GM12878 (cell line): ENCODE data around the gene RRP36. TPM values are rescaled to one million over a fixed set of nuclear protein-coding genes. Genes with fewer than 3 reads are reported as not detected.

Experiments
- ATAC-seq: fragments of 200-7000 bp; cut with Tn5 transposase; 3 replicates; pipeline ENCODE4 v1.9.1; 2020; ENCODE audit warnings: mild to moderate bottlenecking, moderate library complexity
- BruUV-seq: library from RNA; stranded (reverse); fragments of 400-500 nt; replicated peaks from 2 replicates; lab custom pipeline; 2021; lab: Mats Ljungman, UMichigan
- CTCF ChIA-PET: fragments of 300-600 bp; sonication (Branson Sonifier 250); formaldehyde crosslinking; extraction: SDS; loops from one replicate; lab custom pipeline; 2021; ENCODE audit warnings: inconsistent platforms; lab: Yijun Ruan, JAX
- POLR2A ChIA-PET: fragments of 350-600 bp; formaldehyde crosslinking; extraction: SDS; loops from one replicate; lab custom pipeline; 2021; ENCODE audit warnings: inconsistent platforms; lab: Charles Lee
- RAD21 ChIA-PET: fragments of 300-600 bp; sonication (Branson Sonifier 250); formaldehyde crosslinking; loops from one replicate; lab custom pipeline; 2023; ENCODE audit warnings: antibody characterized with exemption; ENCODE audit not compliant: unreplicated experiment; lab: Charles Lee
- SMC1A ChIA-PET: fragments of 300-600 bp; sonication (Branson Sonifier 250); formaldehyde crosslinking; loops from one replicate; lab custom pipeline; 2023; ENCODE audit not compliant: unreplicated experiment, uncharacterized antibody; lab: Charles Lee
- DNase-seq: peaks from one replicate; pipeline ENCODE4 v3.0.0-alpha.2; 2011; ENCODE audit warnings: low read depth, low spot score
- FAIRE-seq: peaks from 3 replicates; lab custom pipeline; 2011; peaks lifted over from hg19 to GRCh38; lab: Jason Lieb, UNC
- H2AFZ ChIP-seq: 2 replicates; pipeline ENCODE4 v1.6.0; 2011; ENCODE audit warnings: low read depth, low read length, control low read depth; ENCODE audit not compliant: control insufficient read depth
- H3K27ac ChIP-seq: 2 replicates; pipeline ENCODE4 v1.5.1; 2011; ENCODE audit warnings: control low read depth; ENCODE audit not compliant: control insufficient read depth, insufficient read depth
- H3K27me3 ChIP-seq, 2 experiments: replicated peaks in 1 of 2; 2 replicates each; pipeline versions ENCODE4 v1.6.0 to v1.6.1; 2011; ENCODE audit warnings: low read length in 1 of 2; ENCODE audit not compliant: control insufficient read depth in 2 of 2, insufficient read depth in 2 of 2
- H3K36me3 ChIP-seq, 2 experiments: 2 replicates each; pipeline ENCODE4 v1.5.1; 2011; ENCODE audit warnings: low read length in 1 of 2; ENCODE audit not compliant: control insufficient read depth in 2 of 2, insufficient read depth in 2 of 2
- H3K4me1 ChIP-seq: 2 replicates; pipeline ENCODE4 v1.6.1; 2011; ENCODE audit warnings: mild to moderate bottlenecking, low read length, moderate library complexity, mixed read lengths; ENCODE audit not compliant: control insufficient read depth, insufficient read depth
- H3K4me2 ChIP-seq: 2 replicates; pipeline ENCODE4 v1.6.0; 2011; ENCODE audit warnings: control low read depth; ENCODE audit not compliant: control insufficient read depth, insufficient read depth
- H3K4me3 ChIP-seq: fragments of 200-600 bp; sonication (generic); 2 replicates; pipeline ENCODE4 v1.5.1; 2016
- H3K79me2 ChIP-seq: 2 replicates; pipeline ENCODE4 v1.6.0; 2011; ENCODE audit warnings: low read length; ENCODE audit not compliant: control insufficient read depth, insufficient read depth
- H3K9ac ChIP-seq: 2 replicates; pipeline ENCODE4 v1.8.0; 2011; ENCODE audit warnings: low read length, control low read depth, mixed read lengths; ENCODE audit not compliant: control insufficient read depth, insufficient read depth
- H3K9me3 ChIP-seq: replicated peaks from 3 replicates; pipeline ENCODE4 v1.5.1; 2011; ENCODE audit warnings: mild to moderate bottlenecking, low read length; ENCODE audit not compliant: control insufficient read depth, insufficient read depth
- H4K20me1 ChIP-seq: 2 replicates; pipeline ENCODE4 v1.6.0; 2011; ENCODE audit not compliant: control insufficient read depth, insufficient read depth
- CREM ChIP-seq: IDR thresholded peaks from 2 replicates; pipeline ENCODE4 v1.6.1; 2014; ENCODE audit warnings: antibody characterized with exemption, low read depth
- DPF2 ChIP-seq: fragments of 450-650 bp; IDR thresholded peaks from 2 replicates; pipeline ENCODE4 v1.6.1; 2017; ENCODE audit warnings: mild to moderate bottlenecking
- KAT2A ChIP-seq: conservative IDR thresholded peaks from 2 replicates; pipeline ENCODE4 v1.6.1; 2011; ENCODE audit warnings: low read depth, low read length; ENCODE audit not compliant: control insufficient read depth
- MTA2 ChIP-seq: fragments of 450-650 bp; IDR thresholded peaks from 2 replicates; pipeline ENCODE4 v1.6.1; 2016; ENCODE audit warnings: low read depth, mild to moderate bottlenecking, moderate library complexity
- NBN ChIP-seq: fragments of 450-650 bp; IDR thresholded peaks from 2 replicates; pipeline ENCODE4 v1.6.1; 2016
- NR2F1 ChIP-seq: fragments of 450-650 bp; conservative IDR thresholded peaks from 2 replicates; pipeline ENCODE4 v1.6.1; 2017; ENCODE audit warnings: mild to moderate bottlenecking
- PAX8 ChIP-seq: fragments of 450-650 bp; IDR thresholded peaks from 2 replicates; pipeline ENCODE4 v1.6.1; 2017; ENCODE audit warnings: mild to moderate bottlenecking, moderate library complexity
- PML ChIP-seq: IDR thresholded peaks from 2 replicates; pipeline ENCODE4 v1.6.1; 2012; ENCODE audit warnings: low read length, inconsistent platforms
- RELA ChIP-seq: fragments of 450-650 bp; IDR thresholded peaks from 2 replicates; pipeline ENCODE4 v1.8.0; 2014; ENCODE audit warnings: borderline replicate concordance; ENCODE audit not compliant: partially characterized antibody
- SMAD1 ChIP-seq: fragments of 450-650 bp; IDR thresholded peaks from 2 replicates; pipeline ENCODE4 v1.6.1; 2018; ENCODE audit warnings: mild to moderate bottlenecking, low read depth; ENCODE audit not compliant: partially characterized antibody
- SREBF1 ChIP-seq: IDR thresholded peaks from 2 replicates; pipeline ENCODE4 v1.6.1; 2012; ENCODE audit warnings: mild to moderate bottlenecking, low read length
- STAT1 ChIP-seq: fragments of 450-650 bp; conservative IDR thresholded peaks from 2 replicates; pipeline ENCODE4 v1.6.1; 2014; ENCODE audit warnings: antibody characterized with exemption, mild to moderate bottlenecking
- STAT3 ChIP-seq: IDR thresholded peaks from 2 replicates; pipeline ENCODE4 v1.6.1; 2011; ENCODE audit warnings: low read depth, low read length, improper control_type of control experiment
- TCF7 ChIP-seq: IDR thresholded peaks from 2 replicates; pipeline ENCODE4 v1.6.1; 2014; ENCODE audit warnings: antibody characterized with exemption, borderline replicate concordance
- ZSCAN29 ChIP-seq: fragments of 450-650 bp; IDR thresholded peaks from 2 replicates; pipeline ENCODE4 v1.6.1; 2017; ENCODE audit warnings: mild to moderate bottlenecking, moderate library complexity
- WGBS: methylation state at CpG from one replicate; pipeline ENCODE4 v1.1.6; 2016; ENCODE audit warnings: low lambda C conversion rate; ENCODE audit not compliant: insufficient replicate concordance, insufficient coverage; ENCODE audit errors: missing lambda C conversion rate; 5-methylcytosine and 5-hydroxymethylcytosine counted together
- in situ Hi-C: fragments of 300-500 bp; cut with MboI; formaldehyde crosslinking; loops from 9 replicates; pipeline ENCODE4 v1.14.3; 2018; ENCODE audit warnings: mixed read lengths
- intact Hi-C: fragments of 100-400 bp; cut with micrococcal nuclease; formaldehyde crosslinking; loops from one replicate; pipeline ENCODE4 v1.14.2; 2022; ENCODE audit not compliant: unreplicated experiment
- polyA plus RNA-seq, 11 experiments: library from polyadenylated mRNA; depleted of rRNA in 4 of 11; unstranded in 6 of 11; stranded (reverse) in 5 of 11; fragments of >200 nt; fragmentation: Nextera tagmentation in 4 of 11; fragmentation: Illumina TruSeq in 1 of 11; extraction: Ambion mirVana in 4 of 11; extraction: Trizol in 1 of 11; gene quantifications; 1 replicate in 1 of 11; 2 replicates in 10 of 11; pipeline versions ENCODE4 v1.2.1 to v1.2.3, GENCODE V29; 2011 to 2016; ENCODE audit warnings: inconsistent platforms in 2 of 11, missing spikeins in 2 of 11, low read depth in 1 of 11
- total RNA-seq, 4 experiments: library from RNA; depleted of rRNA in 3 of 4; stranded (reverse); fragments of >200 nt in 3 of 4; fragmentation: Illumina TruSeq in 1 of 4; extraction: Trizol in 1 of 4; gene quantifications; 2 replicates each; pipeline versions ENCODE4 v1.2.1 to v1.2.3, GENCODE V29; 2013 to 2021
- TF ChIP-seq, protein P1 (sequence below): IDR thresholded peaks from 2 replicates; pipeline ENCODE4 v1.6.1; 2011; ENCODE audit warnings: borderline replicate concordance, low read depth, mild to moderate bottlenecking, moderate library complexity, low read length; ENCODE audit not compliant: insufficient read depth, poor library complexity, severe bottlenecking
- TF ChIP-seq, protein P2 (sequence below): fragments of 450-650 bp; formaldehyde crosslinking; IDR thresholded peaks from 2 replicates; pipeline ENCODE4 v1.4.0; 2022; ENCODE audit warnings: mild to moderate bottlenecking, moderate library complexity
- TF ChIP-seq, protein P3 (sequence below): fragments of 450-650 bp; IDR thresholded peaks from 2 replicates; pipeline ENCODE4 v1.6.1; 2017; ENCODE audit warnings: mild to moderate bottlenecking, moderate library complexity

The RRP36 gene
- total and polyA plus RNA-seq, 10 of the 15 experiments (the other 5 are each of a cell fraction or from before 2014, with no cell fraction given): 17.6 to 101 (median 69.7) TPM

DNA sequence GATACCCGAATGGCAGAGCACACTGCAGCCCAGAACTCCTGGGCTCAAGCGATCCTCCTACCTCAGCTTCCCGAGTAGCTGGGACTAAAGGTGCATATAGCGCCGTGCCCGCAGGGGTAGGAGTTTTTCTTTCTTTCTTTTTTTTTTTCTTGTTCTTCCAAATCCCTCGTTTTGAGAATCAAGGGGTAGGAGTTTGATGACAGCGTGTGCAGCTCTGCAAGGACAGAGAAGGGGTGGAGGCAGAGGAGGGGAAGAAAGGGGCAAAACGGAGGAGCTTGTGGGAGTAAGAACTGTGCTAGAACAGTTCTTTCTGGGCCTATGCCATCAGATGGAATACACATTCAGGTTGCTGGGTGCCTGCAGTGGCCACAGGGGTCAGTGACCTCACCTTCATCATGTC lies 15.3 kb downstream of the RRP36 start (continued):
- TF ChIP-seq, protein P1, sequence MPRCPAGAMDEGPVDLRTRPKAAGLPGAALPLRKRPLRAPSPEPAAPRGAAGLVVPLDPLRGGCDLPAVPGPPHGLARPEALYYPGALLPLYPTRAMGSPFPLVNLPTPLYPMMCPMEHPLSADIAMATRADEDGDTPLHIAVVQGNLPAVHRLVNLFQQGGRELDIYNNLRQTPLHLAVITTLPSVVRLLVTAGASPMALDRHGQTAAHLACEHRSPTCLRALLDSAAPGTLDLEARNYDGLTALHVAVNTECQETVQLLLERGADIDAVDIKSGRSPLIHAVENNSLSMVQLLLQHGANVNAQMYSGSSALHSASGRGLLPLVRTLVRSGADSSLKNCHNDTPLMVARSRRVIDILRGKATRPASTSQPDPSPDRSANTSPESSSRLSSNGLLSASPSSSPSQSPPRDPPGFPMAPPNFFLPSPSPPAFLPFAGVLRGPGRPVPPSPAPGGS: no peak
- no peak for TF ChIP-seq NR2F1
- TF ChIP-seq PAX8: no peak
- no peak for TF ChIP-seq CREM

DNA sequence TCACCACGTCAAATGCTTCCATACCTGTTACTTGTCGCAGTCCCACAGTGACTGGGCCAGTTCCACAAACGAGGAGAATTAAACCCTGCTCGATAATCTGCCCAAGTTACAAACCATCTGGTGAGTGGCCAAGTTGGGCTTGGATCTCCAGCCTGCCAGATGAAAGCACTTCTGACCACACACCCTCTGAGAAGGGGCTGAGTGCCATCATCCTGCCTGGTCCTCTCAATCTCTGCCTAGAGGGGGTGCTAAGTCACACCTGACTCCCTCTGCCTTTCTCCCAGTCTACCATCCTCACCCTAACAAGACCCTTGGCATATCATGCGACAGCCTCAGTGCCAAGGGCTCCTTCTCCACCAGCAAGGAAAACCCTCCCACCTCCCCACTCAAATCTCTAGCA lies 15.8 kb downstream of the RRP36 start:
- no peaks in the 10 kb centered on the region for H3K27me3 ChIP-seq
- RAD21 ChIA-PET: no interaction called here
- CTCF ChIA-PET: interaction anchor here (0.6 kb wide), 1 partner anchor 17 kb away, joined by 4 read pairs; no protein-coding TSS in a partner anchor
- H3K36me3 ChIP-seq: peaks cover 11 to 12% of the 10 kb centered on the region in 2 experiments
- no peak overlapping the region for H3K9ac ChIP-seq
- H3K4me1 ChIP-seq: no peaks in the 10 kb centered on the region
- no peak for ATAC-seq
- no peak for FAIRE-seq
- H3K4me2 ChIP-seq: no peak overlapping the region
- intact Hi-C loops: no loop called here
- BruUV-seq: TSS peak; percentile 36
- no peak overlapping the region for H3K4me3 ChIP-seq
- no peaks in the 10 kb centered on the region for H3K9me3 ChIP-seq
- POLR2A ChIA-PET: interaction anchor here (0.9 kb wide), 1 partner anchor 17 kb away, joined by 3 read pairs; the partner anchor contains the start of gene CUL7
- TF ChIP-seq KAT2A: no peak
- TF ChIP-seq SREBF1: no peak
- TF ChIP-seq NBN: no peak
- TF ChIP-seq TCF7: no peak
- no peak for TF ChIP-seq PML
- TF ChIP-seq RELA: no peak
- no peak for TF ChIP-seq DPF2
- no peak for TF ChIP-seq STAT1
- TF ChIP-seq ZSCAN29: no peak
- TF ChIP-seq, protein P2, sequence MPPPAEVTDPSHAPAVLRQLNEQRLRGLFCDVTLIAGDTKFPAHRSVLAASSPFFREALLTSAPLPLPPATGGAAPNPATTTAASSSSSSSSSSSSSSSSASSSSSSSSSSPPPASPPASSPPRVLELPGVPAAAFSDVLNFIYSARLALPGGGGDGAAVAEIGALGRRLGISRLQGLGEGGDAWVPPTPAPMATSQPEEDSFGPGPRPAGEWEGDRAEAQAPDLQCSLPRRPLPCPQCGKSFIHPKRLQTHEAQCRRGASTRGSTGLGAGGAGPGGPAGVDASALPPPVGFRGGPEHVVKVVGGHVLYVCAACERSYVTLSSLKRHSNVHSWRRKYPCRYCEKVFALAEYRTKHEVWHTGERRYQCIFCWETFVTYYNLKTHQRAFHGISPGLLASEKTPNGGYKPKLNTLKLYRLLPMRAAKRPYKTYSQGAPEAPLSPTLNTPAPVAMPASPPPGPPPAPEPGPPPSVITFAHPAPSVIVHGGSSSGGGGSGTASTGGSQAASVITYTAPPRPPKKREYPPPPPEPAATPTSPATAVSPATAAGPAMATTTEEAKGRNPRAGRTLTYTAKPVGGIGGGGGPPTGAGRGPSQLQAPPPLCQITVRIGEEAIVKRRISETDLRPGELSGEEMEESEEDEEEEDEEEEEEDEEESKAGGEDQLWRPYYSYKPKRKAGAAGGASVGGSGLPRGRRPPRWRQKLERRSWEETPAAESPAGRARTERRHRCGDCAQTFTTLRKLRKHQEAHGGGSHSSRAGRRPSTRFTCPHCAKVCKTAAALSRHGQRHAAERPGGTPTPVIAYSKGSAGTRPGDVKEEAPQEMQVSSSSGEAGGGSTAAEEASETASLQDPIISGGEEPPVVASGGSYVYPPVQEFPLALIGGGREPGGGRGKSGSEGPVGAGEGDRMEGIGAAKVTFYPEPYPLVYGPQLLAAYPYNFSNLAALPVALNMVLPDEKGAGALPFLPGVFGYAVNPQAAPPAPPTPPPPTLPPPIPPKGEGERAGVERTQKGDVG (CRISPR knock-in tag): no peak
- no peak for TF ChIP-seq STAT3
- TF ChIP-seq MTA2: no peak
- no peak for TF ChIP-seq SMAD1
- TF ChIP-seq, protein P3, sequence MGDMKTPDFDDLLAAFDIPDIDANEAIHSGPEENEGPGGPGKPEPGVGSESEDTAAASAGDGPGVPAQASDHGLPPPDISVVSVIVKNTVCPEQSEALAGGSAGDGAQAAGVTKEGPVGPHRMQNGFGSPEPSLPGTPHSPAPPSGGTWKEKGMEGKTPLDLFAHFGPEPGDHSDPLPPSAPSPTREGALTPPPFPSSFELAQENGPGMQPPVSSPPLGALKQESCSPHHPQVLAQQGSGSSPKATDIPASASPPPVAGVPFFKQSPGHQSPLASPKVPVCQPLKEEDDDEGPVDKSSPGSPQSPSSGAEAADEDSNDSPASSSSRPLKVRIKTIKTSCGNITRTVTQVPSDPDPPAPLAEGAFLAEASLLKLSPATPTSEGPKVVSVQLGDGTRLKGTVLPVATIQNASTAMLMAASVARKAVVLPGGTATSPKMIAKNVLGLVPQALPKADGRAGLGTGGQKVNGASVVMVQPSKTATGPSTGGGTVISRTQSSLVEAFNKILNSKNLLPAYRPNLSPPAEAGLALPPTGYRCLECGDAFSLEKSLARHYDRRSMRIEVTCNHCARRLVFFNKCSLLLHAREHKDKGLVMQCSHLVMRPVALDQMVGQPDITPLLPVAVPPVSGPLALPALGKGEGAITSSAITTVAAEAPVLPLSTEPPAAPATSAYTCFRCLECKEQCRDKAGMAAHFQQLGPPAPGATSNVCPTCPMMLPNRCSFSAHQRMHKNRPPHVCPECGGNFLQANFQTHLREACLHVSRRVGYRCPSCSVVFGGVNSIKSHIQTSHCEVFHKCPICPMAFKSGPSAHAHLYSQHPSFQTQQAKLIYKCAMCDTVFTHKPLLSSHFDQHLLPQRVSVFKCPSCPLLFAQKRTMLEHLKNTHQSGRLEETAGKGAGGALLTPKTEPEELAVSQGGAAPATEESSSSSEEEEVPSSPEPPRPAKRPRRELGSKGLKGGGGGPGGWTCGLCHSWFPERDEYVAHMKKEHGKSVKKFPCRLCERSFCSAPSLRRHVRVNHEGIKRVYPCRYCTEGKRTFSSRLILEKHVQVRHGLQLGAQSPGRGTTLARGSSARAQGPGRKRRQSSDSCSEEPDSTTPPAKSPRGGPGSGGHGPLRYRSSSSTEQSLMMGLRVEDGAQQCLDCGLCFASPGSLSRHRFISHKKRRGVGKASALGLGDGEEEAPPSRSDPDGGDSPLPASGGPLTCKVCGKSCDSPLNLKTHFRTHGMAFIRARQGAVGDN: no peak
- WGBS: 87% methylated on average over 5 of the region's 5 CpGs
- in situ Hi-C loops: no loop called here
- H3K27ac ChIP-seq: no peak overlapping the region
- H2AFZ ChIP-seq: no peak overlapping the region
- H4K20me1 ChIP-seq: no peaks in the 10 kb centered on the region
- no peaks in the 10 kb centered on the region for H3K79me2 ChIP-seq
- DNase-seq: no peak
- SMC1A ChIA-PET: no interaction called here
